K562 (cell line): Measurements from ENCODE around the gene ARMH1. TPM values are rescaled to one million over a fixed set of nuclear protein-coding genes. Genes with fewer than 3 reads are reported as not detected.

Experiments used
- DDX20 ChIP-seq: fragments of 450-650 bp; IDR thresholded peaks from 2 replicates; pipeline ENCODE4 v1.6.1; 2016; ENCODE audit warnings: missing genetic modification characterization, low read depth, mild to moderate bottlenecking, missing compliant biosample characterization, moderate library complexity
- DNMT1 ChIP-seq: fragments of 450-650 bp; IDR thresholded peaks from 2 replicates; pipeline ENCODE4 v1.6.1; 2016; ENCODE audit warnings: antibody characterized with exemption, mild to moderate bottlenecking
- E4F1 ChIP-seq: fragments of 250-450 bp; sonication (Bioruptor Pico); IDR thresholded peaks from 2 replicates; pipeline ENCODE4 v1.5.0; 2021; ENCODE audit warnings: mild to moderate bottlenecking, borderline replicate concordance
- EP300 ChIP-seq: IDR thresholded peaks from 2 replicates; pipeline ENCODE4 v1.6.1; 2012; ENCODE audit warnings: low read length, improper control_type of control experiment
- ETS1 ChIP-seq: conservative IDR thresholded peaks from 2 replicates; pipeline ENCODE4 v1.6.1; 2011; ENCODE audit warnings: low read depth, mild to moderate bottlenecking, low read length; ENCODE audit not compliant: control insufficient read depth
- GTF2B ChIP-seq: IDR thresholded peaks from 2 replicates; pipeline ENCODE4 v1.6.1; 2011; ENCODE audit not compliant: insufficient read length; ENCODE audit errors: extremely low read depth
- MTF1 ChIP-seq: fragments of 250-450 bp; sonication (Bioruptor Pico); IDR thresholded peaks from 2 replicates; pipeline ENCODE4 v1.9.0; 2021; ENCODE audit warnings: moderate library complexity, mild to moderate bottlenecking, inconsistent platforms, borderline replicate concordance
- NEUROD1 ChIP-seq: fragments of 150-350 bp; IDR thresholded peaks from 2 replicates; pipeline ENCODE4 v1.6.1; 2014; ENCODE audit warnings: borderline replicate concordance, low read length, low read depth; ENCODE audit not compliant: partially characterized antibody
- RAD51 ChIP-seq: fragments of 450-650 bp; IDR thresholded peaks from 2 replicates; pipeline ENCODE4 v1.7.1; 2016; ENCODE audit warnings: low read depth, mild to moderate bottlenecking, borderline replicate concordance
- STAT5B ChIP-seq: fragments of 250-450 bp; sonication (Bioruptor Pico); IDR thresholded peaks from 2 replicates; pipeline ENCODE4 v1.8.0; 2021; ENCODE audit warnings: mild to moderate bottlenecking, inconsistent platforms
- TCF7 ChIP-seq: sonication (generic); IDR thresholded peaks from 2 replicates; pipeline ENCODE4 v1.6.1; 2016; ENCODE audit warnings: antibody characterized with exemption, borderline replicate concordance
- TSHZ1 ChIP-seq: fragments of 250-450 bp; sonication (Bioruptor Pico); IDR thresholded peaks from 2 replicates; pipeline ENCODE4 v1.4.0; 2020; ENCODE audit warnings: mild to moderate bottlenecking, moderate library complexity
- ZBTB2 ChIP-seq: fragments of 450-650 bp; IDR thresholded peaks from 2 replicates; pipeline ENCODE4 v1.6.1; 2016; ENCODE audit warnings: antibody characterized with exemption
- ZNF124 ChIP-seq: sonication (generic); formaldehyde crosslinking; IDR thresholded peaks from 2 replicates; pipeline ENCODE4 v1.8.1; 2022; ENCODE audit warnings: missing genetic modification reagents
- ZNF24 ChIP-seq: fragments of 450-650 bp; IDR thresholded peaks from 2 replicates; pipeline ENCODE4 v1.6.1; 2016
- ZNF699 ChIP-seq: fragments of 250-450 bp; sonication (Bioruptor Pico); IDR thresholded peaks from 2 replicates; pipeline ENCODE4 v1.8.0; 2021; ENCODE audit warnings: mild to moderate bottlenecking, moderate library complexity; ENCODE audit not compliant: insufficient replicate concordance
- ZNF830 ChIP-seq: fragments of 250-450 bp; sonication (Bioruptor Pico); IDR thresholded peaks from 2 replicates; pipeline ENCODE4 v1.5.0; 2021; ENCODE audit warnings: mild to moderate bottlenecking
- polyA plus RNA-seq, 8 experiments: library from polyadenylated mRNA; depleted of rRNA in 4 of 8; stranded (reverse) in 5 of 8; unstranded in 3 of 8; fragments of >200 nt; fragmentation: Nextera tagmentation in 2 of 8; fragmentation: Illumina TruSeq in 1 of 8; extraction: Ambion mirVana in 2 of 8; extraction: Trizol in 1 of 8; gene quantifications; 2 replicates each; pipeline versions ENCODE4 v1.2.1 to v1.2.3, GENCODE V29; 2011 to 2014; ENCODE audit warnings: inconsistent platforms in 1 of 8, missing spikeins in 1 of 8
- total RNA-seq, 7 experiments: library from RNA; depleted of rRNA in 6 of 7; stranded (reverse); fragments of >200 nt in 6 of 7; fragmentation: Illumina TruSeq in 2 of 7; extraction: Trizol in 2 of 7; gene quantifications; 2 replicates each; pipeline versions ENCODE4 v1.2.1 to v1.2.3, GENCODE V29; 2011 to 2021; ENCODE audit warnings: low replicate concordance in 1 of 7

Gene ARMH1
- total and polyA plus RNA-seq, 9 of the 15 experiments (the other 6 are each of a cell fraction or from before 2014, with no cell fraction given) = 0.41 TPM; not detected in 8

- TF ChIP-seq E4F1 (peak; percentile 90), DDX20 (tag) (peak; percentile 82), DNMT1 (no peak), GTF2B (peak; percentile 99), STAT5B (CRISPR knock-in tag) (no peak), ZNF830 (CRISPR knock-in tag) (peak; percentile 99), ZNF24 (peak; percentile 64), EP300 (peak; percentile 80), ZNF124 (no peak), MTF1 (CRISPR knock-in tag) (no peak), TCF7 (peak; percentile 89; the same call in 1 of the 2 replicates), TSHZ1 (CRISPR knock-in tag) (no peak; the same call in 1 of the 2 replicates), NEUROD1 (peak; percentile 86), RAD51 (0 out of 2 replicates have a peak, but pooled peaks have one; percentile 8), ZNF699 (no peak), ZBTB2 (no peak; the same call in 1 of the 2 replicates), ETS1 (peak; percentile 97; the same call in 1 of the 2 replicates)
These were observed 56.4 kb downstream of the ARMH1 start, which contains the start of gene RNU5D-1 (continued) for GRCh38 chr1:44730741-44731512.
